Measurements from ENCODE around the gene CPN1.

CPN1 gene

DNA sequence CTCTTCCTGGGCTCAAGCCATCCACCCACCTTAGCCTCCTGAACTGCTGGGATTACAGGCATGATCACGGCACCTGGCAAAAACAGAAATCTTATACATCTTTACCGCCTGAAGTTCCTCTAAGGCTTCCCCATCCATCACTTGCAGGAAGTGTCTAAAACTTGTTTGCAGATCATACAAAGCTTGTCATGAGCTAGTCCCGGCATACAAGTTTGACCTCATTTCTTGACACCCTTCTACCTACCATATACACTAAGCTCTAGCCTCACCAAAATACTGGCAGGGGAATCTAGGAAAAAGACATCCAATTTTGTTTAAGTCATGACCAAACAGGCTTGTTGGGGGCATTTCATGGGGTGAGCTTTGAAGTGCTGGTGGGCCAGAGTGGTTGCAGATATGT, 86.4 kb downstream of the CPN1 start:
- no peak for DNase-seq

DNA sequence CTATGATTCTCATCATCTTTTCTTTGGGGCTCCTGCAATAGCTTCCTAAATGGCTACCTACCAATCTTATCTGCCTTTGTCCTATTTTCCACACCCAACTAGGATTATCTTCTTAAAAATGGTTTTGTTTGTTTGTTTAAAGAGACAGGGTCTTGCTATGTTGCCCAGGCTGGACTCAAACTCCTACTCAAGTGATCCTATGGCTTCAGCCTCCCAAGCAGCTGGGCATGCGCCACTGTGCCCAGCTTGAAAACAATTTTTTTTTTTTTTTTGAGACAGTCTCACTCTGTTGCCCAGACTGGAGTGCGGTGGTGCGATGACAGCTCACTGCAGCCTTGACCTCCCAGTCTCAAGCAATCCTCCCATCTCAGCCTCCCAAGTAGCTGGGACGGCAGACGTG, 86.9 kb downstream of the CPN1 start:
- DNase-seq = no peak

DNA sequence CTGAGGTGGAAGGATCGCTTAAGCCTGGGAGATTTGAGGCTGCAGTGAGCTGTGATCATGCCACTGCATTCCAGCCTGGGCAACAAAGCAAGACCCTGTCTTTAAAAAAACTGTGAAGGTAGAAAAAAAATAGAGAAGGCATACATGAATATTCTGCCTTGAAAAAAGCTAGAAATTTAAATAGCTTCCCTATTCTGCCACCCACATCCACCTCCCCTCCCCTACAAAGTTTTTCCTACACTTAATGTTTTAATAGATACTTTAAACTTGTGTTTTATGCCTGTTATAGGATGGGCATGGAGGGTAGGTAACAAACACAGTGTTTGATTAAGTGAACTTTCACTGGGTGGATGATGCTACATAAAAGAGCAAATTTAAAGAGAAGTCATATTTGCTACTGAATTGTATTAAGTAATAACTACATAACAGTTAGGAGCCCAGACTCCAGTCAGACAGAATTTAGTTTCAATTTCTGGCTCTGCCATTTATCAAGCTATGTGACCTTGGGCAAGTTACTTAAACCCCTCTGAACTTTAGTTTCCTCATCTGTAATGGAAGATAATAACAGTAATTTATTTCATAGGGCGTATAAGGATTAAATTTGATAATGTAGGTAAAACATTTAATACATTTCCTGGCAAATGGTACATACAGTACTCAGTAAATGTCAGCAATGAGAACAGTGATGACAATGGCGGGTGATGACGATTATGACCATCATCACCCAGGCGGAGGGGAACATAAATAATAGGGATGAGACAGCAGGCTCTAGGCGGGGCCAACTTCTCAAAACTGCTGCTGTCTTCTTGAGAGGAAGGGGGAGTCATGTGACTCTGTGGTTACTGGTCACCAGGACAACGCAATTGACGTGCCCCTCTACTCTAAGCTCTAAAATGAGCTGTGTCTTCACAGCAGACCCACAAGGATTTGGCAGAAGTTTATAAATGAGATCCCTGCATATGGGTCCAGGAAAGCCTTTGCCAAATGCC, 87.7 kb downstream of the CPN1 start:
- no peak for DNase-seq

All from NK-92 treated with Interleukin-12 subunit alpha and Interleukin-12 subunit beta, amount 100 ng/mL, for 24 hours (cell line).